Erythroblast (primary cell): ENCODE results near the gene HPSE.

ENCODE experiments used
- GATA1 ChIP-seq: IDR thresholded peaks from 2 replicates; pipeline ENCODE4 v1.6.1; 2011; ENCODE audit warnings: low read depth, mild to moderate bottlenecking, control low read depth, low read length, moderate library complexity
- POLR2A ChIP-seq: IDR thresholded peaks from 2 replicates; pipeline ENCODE4 v1.6.1; 2011; ENCODE audit warnings: mild to moderate bottlenecking, low read length

DNA sequence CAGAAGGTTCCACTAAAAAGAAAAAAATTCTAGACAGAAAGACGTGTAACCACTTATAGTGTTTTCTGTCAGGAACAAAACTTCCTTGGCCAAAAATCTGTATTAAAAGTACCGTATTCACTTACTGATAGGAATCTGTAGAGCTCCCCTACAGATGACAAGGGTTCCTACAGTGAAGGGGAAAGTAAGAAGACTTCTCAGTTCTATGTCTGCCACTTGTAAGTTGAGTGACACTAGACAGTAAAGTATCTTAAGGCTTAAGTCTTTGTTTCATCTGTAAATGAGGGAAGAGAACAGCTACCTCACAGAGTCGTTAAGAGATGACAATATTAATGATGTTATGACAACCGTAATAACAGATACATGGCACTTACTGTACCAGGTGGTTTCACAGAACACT is 53.3 kb downstream of the HPSE start:
- TF ChIP-seq POLR2A (no peak), GATA1 (no peak)
